Lung (tissue), 12 donors: ENCODE data around the gene MAN2A1. TPM values are rescaled to one million over a fixed set of nuclear protein-coding genes. Genes with fewer than 3 reads are reported as not detected.
A peak's percentile ranks its signal among the peaks of the same experiment; 100 is the strongest.

Experiments
- ATAC-seq: fragments of 200-7000 bp; cut with Tn5 transposase; one replicate; pipeline ENCODE4 v1.9.1; 2020; ENCODE audit warnings: moderate number of reproducible peaks; ENCODE audit not compliant: insufficient read depth, low FRiP score
- DNase-seq, 3 donors: peaks; one replicate each; pipeline ENCODE4 v3.0.0-alpha.2; 2013 to 2017
- H3K27ac ChIP-seq, 2 donors: one replicate each; pipeline ENCODE4 v1.5.1; 2013; ENCODE audit warnings: mild to moderate bottlenecking in 2 of 2, moderate library complexity in 2 of 2, control low read depth in 1 of 2, inconsistent platforms in 1 of 2, low read depth in 1 of 2, low read length in 1 of 2
- H3K27me3 ChIP-seq, 3 donors: one replicate each; pipeline ENCODE4 v1.5.1; 2013; ENCODE audit warnings: low read length in 2 of 3; ENCODE audit not compliant: control insufficient read depth in 3 of 3, insufficient read depth in 3 of 3
- H3K36me3 ChIP-seq, 4 donors: one replicate each; pipeline ENCODE4 v1.5.1; 2013; ENCODE audit warnings: low read length in 4 of 4, mild to moderate bottlenecking in 1 of 4, moderate library complexity in 1 of 4; ENCODE audit not compliant: control insufficient read depth in 4 of 4, insufficient read depth in 4 of 4
- H3K4me1 ChIP-seq, 5 donors: one replicate each; pipeline ENCODE4 v1.5.1; 2013; ENCODE audit warnings: low read length in 5 of 5, mild to moderate bottlenecking in 2 of 5, moderate library complexity in 1 of 5; ENCODE audit not compliant: control insufficient read depth in 5 of 5, insufficient read depth in 5 of 5
- H3K4me3 ChIP-seq: one replicate; pipeline ENCODE4 v1.5.1; 2013; ENCODE audit warnings: mild to moderate bottlenecking, control low read depth, moderate library complexity
- H3K9ac ChIP-seq, 2 donors: one replicate each; pipeline ENCODE4 v1.5.1; 2013; ENCODE audit warnings: low read length in 2 of 2, control low read depth in 1 of 2; ENCODE audit not compliant: insufficient read depth in 1 of 2
- H3K9me3 ChIP-seq, 4 donors: one replicate each; pipeline ENCODE4 v1.5.1; 2013; ENCODE audit warnings: low read length in 3 of 4, mild to moderate bottlenecking in 1 of 4, moderate library complexity in 1 of 4; ENCODE audit not compliant: control insufficient read depth in 4 of 4, insufficient read depth in 3 of 4
- CTCF ChIP-seq: IDR thresholded peaks from 2 replicates; pipeline ENCODE4 v1.5.1; 2012; ENCODE audit warnings: mild to moderate bottlenecking; ENCODE audit errors: control extremely low read depth, extremely low read depth
- WGBS, 2 donors: extraction: QIAGEN DNeasy Blood & Tissue Kit; methylation state at CpG; one replicate each; pipeline ENCODE4 v1.1.7; 2013; 5-methylcytosine and 5-hydroxymethylcytosine counted together
- polyA plus RNA-seq, 2 donors: library from polyadenylated mRNA; stranded (reverse); fragments of 200-250 nt; gene quantifications; one replicate each; pipeline ENCODE4 v1.2.1, GENCODE V29; 2013
- total RNA-seq, 2 donors: library from RNA; depleted of rRNA in 1 of 2; stranded (reverse); fragments of >200 nt in 1 of 2; gene quantifications; one replicate each; pipeline ENCODE4 v1.2.1, GENCODE V29; 2014 to 2021
- donor health status: control.
- donor health status: control.
- donor health status: Bipolar disorder and iron deficiency.
- donor health status: healthy.
- donor health status: DM: yes; HTN: yes; CAD: no.

The MAN2A1 gene
- total and polyA plus RNA-seq, 4 donors = 7.8 to 65.1 (median 25.3) TPM

GRCh38 chr5:109873687-109874086 is 184.0 kb downstream of the MAN2A1 start:
- Histone ChIP-seq H3K27ac (no peak overlapping the region), H3K36me3 (no peaks in the 10 kb centered on the region), H3K27me3 (no peaks in the 10 kb centered on the region), H3K9ac (no peak overlapping the region), H3K4me3 (no peak overlapping the region), H3K9me3 (no peaks in the 10 kb centered on the region), H3K4me1 (no peaks in the 10 kb centered on the region)
- 77 to 89% methylated on average over 4 of the region's 4 CpGs for WGBS, 2 donors
- no peak for TF ChIP-seq CTCF
- ATAC-seq = peak; percentile 76
- no peak for DNase-seq

DNA sequence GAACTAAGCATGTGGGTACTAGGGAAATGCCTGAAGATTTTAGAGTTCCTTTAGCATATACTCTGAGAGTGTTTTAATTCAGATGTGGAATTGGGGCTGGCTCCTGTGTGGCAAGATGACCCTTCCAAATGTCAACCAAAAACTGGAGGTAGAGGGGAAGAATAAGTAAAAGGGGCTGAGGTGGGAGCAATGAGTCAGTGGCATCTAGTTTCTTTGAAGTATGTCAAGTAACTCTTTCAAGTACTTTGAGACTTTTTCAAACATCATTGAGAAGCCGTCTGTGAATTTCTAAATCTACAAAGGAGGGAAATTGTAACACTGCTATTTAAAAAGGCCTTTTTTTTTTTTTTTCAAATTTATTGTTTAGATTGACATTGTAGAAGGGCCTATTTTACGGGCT is 184.4 kb downstream of the MAN2A1 start:
- no peak for ATAC-seq
- Histone ChIP-seq H3K4me3 (no peak overlapping the region), H3K36me3 (no peaks in the 10 kb centered on the region), H3K4me1 (no peaks in the 10 kb centered on the region), H3K27me3 (no peaks in the 10 kb centered on the region), H3K27ac (no peak overlapping the region), H3K9me3 (no peaks in the 10 kb centered on the region), H3K9ac (no peak overlapping the region)
- peak in 2 of 3 donors; percentile 27 to 40 for DNase-seq
- no peak for TF ChIP-seq CTCF
- 67 to 90% methylated on average over 2 of the region's 2 CpGs for WGBS, 2 donors

GRCh38 chr5:109876030-109876725 is 186.5 kb downstream of the MAN2A1 start:
- no peak for TF ChIP-seq CTCF
- 47 to 79% methylated on average over 6 of the region's 6 CpGs for WGBS, 2 donors
- Histone ChIP-seq H3K27me3 (no peaks in the 10 kb centered on the region), H3K4me1 (no peaks in the 10 kb centered on the region), H3K9ac (no peak overlapping the region), H3K27ac (no peak overlapping the region), H3K9me3 (no peaks in the 10 kb centered on the region), H3K4me3 (no peak overlapping the region), H3K36me3 (no peaks in the 10 kb centered on the region)
- no peak for DNase-seq
- no peak for ATAC-seq
